22Rv1 (cell line): ENCODE data around the gene TIMM22.

Source experiments
- CTCF ChIP-seq: fragments of 450-650 bp; IDR thresholded peaks from 2 replicates; pipeline ENCODE4 v1.5.1; 2017; ENCODE audit warnings: mild to moderate bottlenecking
- ZFX ChIP-seq: fragments of 450-650 bp; IDR thresholded peaks from 2 replicates; pipeline ENCODE4 v1.6.1; 2017; ENCODE audit warnings: antibody characterized with exemption, borderline replicate concordance

DNA sequence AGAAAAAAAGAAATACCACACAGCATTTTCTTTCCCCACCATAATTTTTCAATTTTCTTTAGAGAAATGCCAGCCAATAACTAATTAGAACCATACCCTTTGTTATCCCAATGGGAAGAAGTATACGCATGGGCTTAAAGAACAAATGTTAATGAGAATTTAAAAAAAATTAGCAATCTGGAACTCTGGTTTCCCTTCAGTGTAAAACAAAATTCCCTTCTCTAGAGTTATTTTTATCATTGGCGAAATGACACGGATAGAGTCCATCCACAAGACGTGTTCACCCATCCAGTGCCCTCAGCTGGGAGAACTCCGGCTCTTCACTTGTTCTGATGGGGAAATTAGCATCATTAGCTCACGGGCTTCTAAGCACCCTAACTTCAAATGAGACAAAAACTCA lies 20.6 kb upstream of the TIMM22 start:
- TF ChIP-seq CTCF (no peak), ZFX (no peak)
